Activated CD8-positive, alpha-beta memory T cell treated with anti-CD3 and anti-CD28 coated beads for 4 hours (primary cell): ENCODE results near the gene PCDHGA5.
"Not testable (repeated sequence)": the region's sequence is repeated elsewhere in the genome, so short reads cannot be mapped to it uniquely, and the experiment has no call there.

ENCODE experiments used
- DNase-seq, 2 donors: peaks; one replicate each; pipeline ENCODE4 v3.0.0-alpha.2; 2020; ENCODE audit warnings: low read depth in 2 of 2

The PCDHGA5 gene

DNA sequence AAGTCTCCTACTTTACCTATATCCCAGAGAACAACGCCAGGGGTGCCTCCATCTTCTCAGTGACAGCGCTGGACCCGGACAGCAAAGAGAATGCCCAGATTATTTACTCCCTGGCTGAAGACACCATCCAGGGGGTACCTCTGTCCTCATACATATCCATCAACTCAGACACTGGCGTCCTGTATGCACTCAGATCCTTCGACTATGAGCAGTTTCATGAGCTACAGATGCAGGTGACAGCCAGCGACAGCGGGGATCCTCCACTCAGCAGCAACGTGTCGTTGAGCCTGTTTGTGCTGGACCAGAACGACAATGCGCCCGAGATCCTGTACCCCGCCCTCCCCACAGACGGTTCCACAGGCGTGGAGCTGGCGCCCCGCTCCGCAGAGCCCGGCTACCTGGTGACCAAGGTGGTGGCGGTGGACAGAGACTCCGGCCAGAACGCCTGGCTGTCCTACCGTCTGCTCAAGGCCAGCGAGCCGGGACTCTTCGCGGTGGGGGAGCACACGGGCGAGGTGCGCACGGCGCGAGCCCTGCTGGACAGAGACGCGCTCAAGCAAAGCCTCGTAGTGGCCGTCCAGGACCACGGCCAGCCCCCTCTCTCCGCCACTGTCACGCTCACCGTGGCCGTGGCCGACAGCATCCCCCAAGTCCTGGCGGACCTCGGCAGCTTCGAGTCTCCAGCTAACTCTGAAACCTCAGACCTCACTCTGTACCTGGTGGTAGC lies 50.7 kb downstream of the PCDHGA5 start:
- not testable (repeated sequence) for DNase-seq

GRCh38 chr5:141415275-141415618 lies 51.3 kb downstream of the PCDHGA5 start:
- not testable (repeated sequence) for DNase-seq
